ENCODE measurements around the gene BLMH. TPM values are rescaled to one million over a fixed set of nuclear protein-coding genes. Genes with fewer than 3 reads are reported as not detected.

Gene BLMH
- total and polyA plus RNA-seq, 4 donors, result 20.0 to 37.8 (median 27.4) TPM

DNA sequence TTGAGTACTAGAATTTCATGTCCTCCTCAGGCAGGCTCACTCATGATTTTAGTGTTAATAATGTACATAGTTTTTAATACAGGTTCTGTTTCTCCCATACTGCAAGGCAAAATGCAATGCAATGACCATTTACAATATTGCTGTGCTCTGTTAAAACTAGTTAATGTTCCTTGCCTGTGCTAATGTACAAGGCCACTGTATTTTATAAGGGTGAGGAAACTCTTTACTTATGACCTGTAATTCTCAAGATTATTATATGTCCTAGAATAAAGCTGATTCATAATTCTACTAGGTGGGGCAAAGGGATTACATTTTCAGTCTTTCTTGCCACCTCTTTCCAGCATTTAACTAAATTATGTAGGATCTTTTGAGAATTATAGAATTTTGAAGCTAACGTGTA lies 22.7 kb upstream of the BLMH start:
- ATAC-seq (ENCODE audit: low FRiP score) (no peak), DNase-seq (no peak)
- H3K4me3 ChIP-seq (ENCODE audit: low read length in 2 of 2), result no peak overlapping the region
- no peak overlapping the region for H3K27ac ChIP-seq (ENCODE audit: low read depth in 1 of 2, low read length in 2 of 2)
- 9 to 22% methylated on average over 1 of the region's 1 CpG for WGBS, 2 donors
- no peaks in the 10 kb centered on the region for H3K27me3 ChIP-seq (ENCODE audit: control insufficient read depth in 1 of 2, insufficient read depth in 2 of 2, low read length in 1 of 2)
- H3K36me3 ChIP-seq (ENCODE audit: control insufficient read depth in 1 of 2, insufficient read depth in 2 of 2, low read length in 1 of 2), result no peaks in the 10 kb centered on the region
- peaks cover 0 to 2% of the 10 kb centered on the region in 2 donors for H3K4me1 ChIP-seq (ENCODE audit: control insufficient read depth in 1 of 2, insufficient read depth in 2 of 2, low read length in 2 of 2)
- intact Hi-C loops (cut with DNase I), result no loop called here
- no peaks in the 10 kb centered on the region for H3K9me3 ChIP-seq (ENCODE audit: control insufficient read depth, low read length)

DNA sequence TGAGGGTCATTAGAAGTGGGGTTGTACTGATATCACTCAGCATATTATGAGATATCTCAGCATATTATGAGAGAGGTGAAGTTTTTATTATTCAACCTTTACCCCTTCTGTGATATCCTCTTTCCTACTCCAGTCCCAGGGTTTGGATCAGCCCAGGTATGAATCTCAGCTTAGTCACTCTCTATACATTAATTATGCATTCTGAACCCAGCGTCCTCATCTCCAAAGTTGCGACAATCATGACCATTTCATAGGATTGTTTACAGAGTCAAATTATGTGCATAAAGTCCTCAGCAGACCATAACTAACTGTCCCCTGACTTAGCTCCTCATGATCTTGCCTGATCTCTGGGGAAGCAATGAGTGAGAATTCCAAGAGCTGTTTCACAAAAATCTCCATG lies 20.5 kb upstream of the BLMH start:
- H3K27ac ChIP-seq (ENCODE audit: low read depth in 1 of 2, low read length in 2 of 2), result no peak overlapping the region
- no peaks in the 10 kb centered on the region for H3K36me3 ChIP-seq (ENCODE audit: control insufficient read depth in 1 of 2, insufficient read depth in 2 of 2, low read length in 1 of 2)
- ATAC-seq (ENCODE audit: low FRiP score) (no peak), DNase-seq (no peak)
- no peaks in the 10 kb centered on the region for H3K9me3 ChIP-seq (ENCODE audit: control insufficient read depth, low read length)
- intact Hi-C loops (cut with DNase I), result no loop called here
- no peaks in the 10 kb centered on the region for H3K27me3 ChIP-seq (ENCODE audit: control insufficient read depth in 1 of 2, insufficient read depth in 2 of 2, low read length in 1 of 2)
- 72 to 77% methylated on average over 2 of the region's 2 CpGs for WGBS, 2 donors
- no peaks in the 10 kb centered on the region for H3K4me1 ChIP-seq (ENCODE audit: control insufficient read depth in 1 of 2, insufficient read depth in 2 of 2, low read length in 2 of 2)
- H3K4me3 ChIP-seq (ENCODE audit: low read length in 2 of 2), result no peak overlapping the region

DNA sequence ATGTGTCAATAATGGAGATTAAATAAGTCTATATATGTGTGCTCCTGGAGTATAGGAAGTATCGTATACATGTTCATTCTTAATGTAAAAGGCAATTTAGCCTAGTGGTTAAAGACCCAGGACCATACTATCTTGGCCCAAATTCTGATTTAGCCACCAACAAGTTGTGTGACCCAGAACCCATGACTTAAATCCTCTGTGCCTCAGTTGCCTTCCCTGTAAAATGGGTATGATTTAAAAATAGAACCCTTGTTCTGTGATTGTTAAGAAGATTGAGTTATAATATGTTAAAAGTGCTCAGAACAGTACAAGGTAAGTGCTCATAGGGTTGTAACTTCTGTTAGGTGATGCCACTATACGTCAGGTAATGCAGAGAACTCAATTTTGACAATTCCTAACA lies 18.8 kb upstream of the BLMH start:
- no peak overlapping the region for H3K4me3 ChIP-seq (ENCODE audit: low read length in 2 of 2)
- H3K9me3 ChIP-seq (ENCODE audit: control insufficient read depth, low read length), result no peaks in the 10 kb centered on the region
- DNase-seq, result no peak
- 98 to 100% methylated on average over 2 of the region's 2 CpGs for WGBS, 2 donors
- intact Hi-C loops (cut with DNase I), result no loop called here
- H3K4me1 ChIP-seq (ENCODE audit: control insufficient read depth in 1 of 2, insufficient read depth in 2 of 2, low read length in 2 of 2), result no peaks in the 10 kb centered on the region
- no peaks in the 10 kb centered on the region for H3K36me3 ChIP-seq (ENCODE audit: control insufficient read depth in 1 of 2, insufficient read depth in 2 of 2, low read length in 1 of 2)
- no peaks in the 10 kb centered on the region for H3K27me3 ChIP-seq (ENCODE audit: control insufficient read depth in 1 of 2, insufficient read depth in 2 of 2, low read length in 1 of 2)
- no peak for ATAC-seq (ENCODE audit: low FRiP score)
- H3K27ac ChIP-seq (ENCODE audit: low read depth in 1 of 2, low read length in 2 of 2), result no peak overlapping the region

DNA sequence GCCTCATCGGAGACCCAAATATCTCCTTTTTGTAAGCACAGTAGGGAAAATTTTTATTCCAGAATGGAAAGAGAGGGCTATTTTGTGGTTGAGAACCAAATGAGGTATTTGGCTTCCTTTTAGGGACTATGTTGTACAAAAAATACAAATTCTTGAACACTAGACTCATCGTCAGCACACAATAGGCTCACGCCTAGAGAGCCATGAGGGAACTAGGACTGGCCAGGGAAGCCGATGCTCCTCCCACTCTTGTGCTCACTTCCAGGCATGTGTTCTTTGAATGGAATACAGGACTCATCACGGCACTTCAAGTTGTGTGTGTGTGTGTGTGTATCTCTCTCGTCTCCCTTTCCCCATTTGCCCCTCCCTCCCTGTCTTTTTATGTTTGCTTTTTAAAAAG lies 17.8 kb upstream of the BLMH start:
- Histone ChIP-seq H3K4me1 (ENCODE audit: control insufficient read depth in 1 of 2, insufficient read depth in 2 of 2, low read length in 2 of 2) (no peaks in the 10 kb centered on the region), H3K27me3 (ENCODE audit: control insufficient read depth in 1 of 2, insufficient read depth in 2 of 2, low read length in 1 of 2) (no peaks in the 10 kb centered on the region), H3K27ac (ENCODE audit: low read depth in 1 of 2, low read length in 2 of 2) (no peak overlapping the region), H3K4me3 (ENCODE audit: low read length in 2 of 2) (no peak overlapping the region), H3K36me3 (ENCODE audit: control insufficient read depth in 1 of 2, insufficient read depth in 2 of 2, low read length in 1 of 2) (no peaks in the 10 kb centered on the region), H3K9me3 (ENCODE audit: control insufficient read depth, low read length) (no peaks in the 10 kb centered on the region)
- DNase-seq (no peak), ATAC-seq (ENCODE audit: low FRiP score) (no peak)
- WGBS, 2 donors, result 89% methylated on average over 6 of the region's 6 CpGs
- intact Hi-C loops (cut with DNase I), result no loop called here

DNA sequence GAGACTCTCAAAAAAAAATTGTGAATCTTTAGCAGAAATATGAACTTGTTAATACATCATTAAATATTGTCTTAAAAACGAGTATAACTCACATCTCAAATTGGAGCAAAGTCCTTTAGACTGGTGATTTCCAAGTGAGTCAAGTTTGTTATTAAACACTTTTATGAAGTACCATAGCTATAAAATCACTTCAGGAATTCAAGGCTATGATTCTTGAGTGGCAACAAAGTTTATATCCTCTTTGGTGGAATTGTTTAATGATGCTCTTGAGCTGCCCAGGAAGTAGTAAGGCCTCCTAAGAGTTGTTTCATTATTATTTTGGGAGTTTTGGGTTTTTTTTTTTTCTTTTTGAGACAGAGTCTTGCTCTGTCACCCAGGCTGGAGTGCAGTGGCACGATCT lies 16.7 kb upstream of the BLMH start:
- 86 to 91% methylated on average over 2 of the region's 2 CpGs for WGBS, 2 donors

DNA sequence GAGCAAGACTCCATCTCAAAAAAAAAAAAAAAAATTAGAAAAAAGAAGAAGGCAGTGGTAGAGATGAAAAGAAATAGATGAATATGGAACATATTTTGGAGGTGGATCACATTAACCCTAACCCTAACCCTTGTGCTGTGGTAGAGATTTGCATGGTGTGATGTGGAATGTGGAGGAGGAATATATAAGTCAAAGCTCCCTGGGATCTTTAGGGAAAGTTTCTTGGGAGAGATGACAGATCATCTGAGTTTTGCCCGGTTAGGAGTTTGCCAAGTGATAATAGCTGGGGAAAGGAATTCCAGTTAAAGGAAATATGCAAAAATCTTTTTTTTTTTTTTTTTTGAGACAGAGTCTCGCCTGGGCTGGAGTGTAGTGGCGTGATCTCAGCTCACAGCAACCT lies 13.0 kb upstream of the BLMH start:
- H3K4me1 ChIP-seq (ENCODE audit: control insufficient read depth in 1 of 2, insufficient read depth in 2 of 2, low read length in 2 of 2), result no peaks in the 10 kb centered on the region
- H3K27me3 ChIP-seq (ENCODE audit: control insufficient read depth in 1 of 2, insufficient read depth in 2 of 2, low read length in 1 of 2), result no peaks in the 10 kb centered on the region
- DNase-seq, result no peak
- H3K36me3 ChIP-seq (ENCODE audit: control insufficient read depth in 1 of 2, insufficient read depth in 2 of 2, low read length in 1 of 2), result no peaks in the 10 kb centered on the region
- intact Hi-C loops (cut with DNase I), result no loop called here
- no peak overlapping the region for H3K4me3 ChIP-seq (ENCODE audit: low read length in 2 of 2)
- ATAC-seq (ENCODE audit: low FRiP score), result no peak
- H3K27ac ChIP-seq (ENCODE audit: low read depth in 1 of 2, low read length in 2 of 2), result no peak overlapping the region
- H3K9me3 ChIP-seq (ENCODE audit: control insufficient read depth, low read length), result no peaks in the 10 kb centered on the region
- 52 to 70% methylated on average over 3 of the region's 3 CpGs for WGBS, 2 donors

More for the DNA sequence above, 16.7 kb upstream of the BLMH start:
- no peak overlapping the region for H3K4me3 ChIP-seq (ENCODE audit: low read length in 2 of 2)
- no peak for DNase-seq
- no peak for ATAC-seq (ENCODE audit: low FRiP score)
- no peaks in the 10 kb centered on the region for H3K9me3 ChIP-seq (ENCODE audit: control insufficient read depth, low read length)
- no peak overlapping the region for H3K27ac ChIP-seq (ENCODE audit: low read depth in 1 of 2, low read length in 2 of 2)
- H3K4me1 ChIP-seq (ENCODE audit: control insufficient read depth in 1 of 2, insufficient read depth in 2 of 2, low read length in 2 of 2), result no peaks in the 10 kb centered on the region
- intact Hi-C loops (cut with DNase I), result no loop called here
- no peaks in the 10 kb centered on the region for H3K27me3 ChIP-seq (ENCODE audit: control insufficient read depth in 1 of 2, insufficient read depth in 2 of 2, low read length in 1 of 2)
- H3K36me3 ChIP-seq (ENCODE audit: control insufficient read depth in 1 of 2, insufficient read depth in 2 of 2, low read length in 1 of 2), result no peaks in the 10 kb centered on the region

DNA sequence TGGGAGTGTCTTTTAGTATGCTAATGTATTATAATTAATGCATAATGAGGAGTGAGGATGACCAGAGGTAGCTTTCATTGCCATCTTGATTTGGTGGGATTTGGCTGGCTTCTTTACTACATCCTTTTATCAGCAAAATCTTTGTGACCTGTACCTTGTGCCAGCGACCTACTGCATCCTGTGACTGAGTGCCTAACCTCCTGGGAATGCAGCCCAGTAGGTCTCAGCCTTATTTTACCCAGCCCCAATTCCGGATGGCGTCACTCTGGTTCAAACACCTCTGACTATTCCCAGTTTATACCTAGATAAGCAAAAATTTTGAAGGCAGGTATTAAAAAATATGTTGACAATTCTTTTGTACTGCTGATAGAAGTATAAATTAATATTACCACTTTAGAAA lies 10.5 kb upstream of the BLMH start:
- intact Hi-C loops (cut with DNase I), result no loop called here
- no peak overlapping the region for H3K4me3 ChIP-seq (ENCODE audit: low read length in 2 of 2)

DNA sequence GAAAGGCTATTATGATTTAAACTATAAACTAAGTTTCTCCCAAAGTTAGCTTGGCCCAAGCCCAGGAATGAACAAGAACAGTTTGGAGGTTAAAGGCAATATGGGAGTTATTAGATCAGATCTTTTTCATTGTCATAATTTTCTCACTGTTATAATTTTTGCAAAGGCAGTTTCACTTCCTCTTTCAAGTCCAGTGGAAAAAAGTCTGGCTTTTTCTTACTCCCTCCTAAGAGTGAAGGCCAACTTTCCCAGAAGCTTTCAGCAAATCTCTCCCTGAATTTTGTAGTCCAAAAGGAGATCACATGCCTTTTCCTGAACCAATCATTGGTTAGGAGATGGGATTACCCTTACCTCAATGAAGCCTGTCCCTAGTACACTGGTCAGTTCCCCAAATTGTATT lies 9.1 kb upstream of the BLMH start:
- no peak for DNase-seq
- no peaks in the 10 kb centered on the region for H3K4me1 ChIP-seq (ENCODE audit: control insufficient read depth in 1 of 2, insufficient read depth in 2 of 2, low read length in 2 of 2)
- no peak overlapping the region for H3K4me3 ChIP-seq (ENCODE audit: low read length in 2 of 2)
- H3K36me3 ChIP-seq (ENCODE audit: control insufficient read depth in 1 of 2, insufficient read depth in 2 of 2, low read length in 1 of 2), result no peaks in the 10 kb centered on the region
- H3K9me3 ChIP-seq (ENCODE audit: control insufficient read depth, low read length), result no peaks in the 10 kb centered on the region
- intact Hi-C loops (cut with DNase I), result no loop called here
- no peak overlapping the region for H3K27ac ChIP-seq (ENCODE audit: low read depth in 1 of 2, low read length in 2 of 2)
- no peaks in the 10 kb centered on the region for H3K27me3 ChIP-seq (ENCODE audit: control insufficient read depth in 1 of 2, insufficient read depth in 2 of 2, low read length in 1 of 2)
- no peak for ATAC-seq (ENCODE audit: low FRiP score)

More for the DNA sequence above, 10.5 kb upstream of the BLMH start:
- Histone ChIP-seq H3K9me3 (ENCODE audit: control insufficient read depth, low read length) (no peaks in the 10 kb centered on the region), H3K27ac (ENCODE audit: low read depth in 1 of 2, low read length in 2 of 2) (no peak overlapping the region), H3K4me1 (ENCODE audit: control insufficient read depth in 1 of 2, insufficient read depth in 2 of 2, low read length in 2 of 2) (no peaks in the 10 kb centered on the region), H3K27me3 (ENCODE audit: control insufficient read depth in 1 of 2, insufficient read depth in 2 of 2, low read length in 1 of 2) (no peaks in the 10 kb centered on the region), H3K36me3 (ENCODE audit: control insufficient read depth in 1 of 2, insufficient read depth in 2 of 2, low read length in 1 of 2) (no peaks in the 10 kb centered on the region)
- 75 to 78% methylated on average over 3 of the region's 3 CpGs for WGBS, 2 donors
- no peak for ATAC-seq (ENCODE audit: low FRiP score)
- DNase-seq, result no peak

DNA sequence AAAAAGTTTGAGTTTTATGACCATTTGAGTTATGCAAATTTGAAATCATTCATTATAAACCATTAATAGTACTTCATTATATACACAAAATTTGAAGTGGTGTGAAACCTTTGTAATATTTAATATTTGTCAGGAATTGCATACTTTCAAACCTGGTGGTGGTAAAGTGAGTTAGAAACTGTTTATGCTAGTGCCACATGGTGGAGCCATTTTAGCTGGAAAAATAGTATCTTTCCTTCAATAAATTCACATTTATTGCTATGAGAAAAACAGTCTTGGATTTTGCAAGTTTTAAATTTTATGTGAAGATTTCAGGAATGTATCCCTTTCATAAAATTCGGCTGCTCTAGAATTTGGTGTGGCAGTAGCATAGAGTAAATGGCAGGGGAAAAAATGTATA lies 7.3 kb upstream of the BLMH start:
- no peaks in the 10 kb centered on the region for H3K36me3 ChIP-seq (ENCODE audit: control insufficient read depth in 1 of 2, insufficient read depth in 2 of 2, low read length in 1 of 2)

More for the DNA sequence above, 7.3 kb upstream of the BLMH start:
- H3K27me3 ChIP-seq (ENCODE audit: control insufficient read depth in 1 of 2, insufficient read depth in 2 of 2, low read length in 1 of 2), result no peaks in the 10 kb centered on the region
- intact Hi-C loops (cut with DNase I), result loop anchor here in 1 of 2 donors (10.0 kb wide), 2 partner anchors 76 to 136 kb away; partner anchors contain the start of gene CPD
- DNase-seq (no peak), ATAC-seq (ENCODE audit: low FRiP score) (no peak)
- H3K9me3 ChIP-seq (ENCODE audit: control insufficient read depth, low read length), result no peaks in the 10 kb centered on the region
- no peak overlapping the region for H3K4me3 ChIP-seq (ENCODE audit: low read length in 2 of 2)
- no peaks in the 10 kb centered on the region for H3K4me1 ChIP-seq (ENCODE audit: control insufficient read depth in 1 of 2, insufficient read depth in 2 of 2, low read length in 2 of 2)
- 75 to 83% methylated on average over 1 of the region's 1 CpG for WGBS, 2 donors
- no peak overlapping the region for H3K27ac ChIP-seq (ENCODE audit: low read depth in 1 of 2, low read length in 2 of 2)
